LNCAP (cell line): Measurements from ENCODE around the gene MARK4.

Source experiments
- TF ChIP-seq, protein P1 (sequence below): fragments of 450-650 bp; IDR thresholded peaks from 2 replicates; pipeline ENCODE4 v1.5.1; 2017; ENCODE audit warnings: mild to moderate bottlenecking

MARK4 gene

DNA sequence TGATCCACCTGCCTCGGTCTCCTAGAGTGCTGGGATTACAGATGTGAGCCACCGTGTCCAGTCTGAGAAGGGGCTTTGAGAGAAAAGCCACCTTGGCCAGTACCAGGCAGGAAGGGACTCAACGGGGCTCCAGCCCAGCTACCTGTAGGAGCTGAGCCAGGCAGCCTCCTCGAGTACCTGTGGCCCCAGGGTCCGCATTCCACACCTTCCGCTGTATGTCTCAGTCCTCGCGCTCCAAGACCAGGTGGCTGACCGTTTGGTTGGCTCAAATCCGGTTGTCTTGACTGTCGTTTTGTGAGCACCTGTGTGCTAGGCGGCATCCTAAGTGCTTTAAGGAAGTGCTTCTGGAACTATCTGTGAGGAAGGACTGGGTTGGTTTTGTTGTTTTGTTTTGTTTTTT is 16.2 kb downstream of the MARK4 start:
- TF ChIP-seq, protein P1, sequence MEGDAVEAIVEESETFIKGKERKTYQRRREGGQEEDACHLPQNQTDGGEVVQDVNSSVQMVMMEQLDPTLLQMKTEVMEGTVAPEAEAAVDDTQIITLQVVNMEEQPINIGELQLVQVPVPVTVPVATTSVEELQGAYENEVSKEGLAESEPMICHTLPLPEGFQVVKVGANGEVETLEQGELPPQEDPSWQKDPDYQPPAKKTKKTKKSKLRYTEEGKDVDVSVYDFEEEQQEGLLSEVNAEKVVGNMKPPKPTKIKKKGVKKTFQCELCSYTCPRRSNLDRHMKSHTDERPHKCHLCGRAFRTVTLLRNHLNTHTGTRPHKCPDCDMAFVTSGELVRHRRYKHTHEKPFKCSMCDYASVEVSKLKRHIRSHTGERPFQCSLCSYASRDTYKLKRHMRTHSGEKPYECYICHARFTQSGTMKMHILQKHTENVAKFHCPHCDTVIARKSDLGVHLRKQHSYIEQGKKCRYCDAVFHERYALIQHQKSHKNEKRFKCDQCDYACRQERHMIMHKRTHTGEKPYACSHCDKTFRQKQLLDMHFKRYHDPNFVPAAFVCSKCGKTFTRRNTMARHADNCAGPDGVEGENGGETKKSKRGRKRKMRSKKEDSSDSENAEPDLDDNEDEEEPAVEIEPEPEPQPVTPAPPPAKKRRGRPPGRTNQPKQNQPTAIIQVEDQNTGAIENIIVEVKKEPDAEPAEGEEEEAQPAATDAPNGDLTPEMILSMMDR = no peak

- TF ChIP-seq, protein P1 = no peak
Measured at GRCh38 chr19:45271098-45271734, 20.1 kb downstream of the MARK4 start.

DNA sequence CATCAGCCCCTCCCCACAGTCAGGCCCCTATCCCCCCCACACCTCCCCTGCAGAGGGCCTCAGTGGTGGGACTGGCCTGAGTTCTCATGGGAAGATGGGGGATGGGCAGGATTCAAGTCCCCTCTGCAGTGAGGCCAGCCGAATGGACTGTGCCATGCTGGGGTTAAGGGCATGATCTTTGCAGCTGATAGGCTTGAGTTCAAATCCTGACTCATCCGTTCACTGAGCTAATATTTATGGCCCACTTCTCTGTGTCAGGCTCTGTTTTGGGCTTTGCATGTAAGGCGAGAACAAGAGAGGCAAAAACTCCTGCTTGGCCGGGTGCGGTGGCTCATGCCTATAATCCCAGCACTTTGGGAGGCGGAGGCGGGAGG is 20.7 kb downstream of the MARK4 start:
- TF ChIP-seq, protein P1 = no peak

GRCh38 chr19:45273521-45273855 is 22.4 kb downstream of the MARK4 start:
- TF ChIP-seq, protein P1 = no peak

DNA sequence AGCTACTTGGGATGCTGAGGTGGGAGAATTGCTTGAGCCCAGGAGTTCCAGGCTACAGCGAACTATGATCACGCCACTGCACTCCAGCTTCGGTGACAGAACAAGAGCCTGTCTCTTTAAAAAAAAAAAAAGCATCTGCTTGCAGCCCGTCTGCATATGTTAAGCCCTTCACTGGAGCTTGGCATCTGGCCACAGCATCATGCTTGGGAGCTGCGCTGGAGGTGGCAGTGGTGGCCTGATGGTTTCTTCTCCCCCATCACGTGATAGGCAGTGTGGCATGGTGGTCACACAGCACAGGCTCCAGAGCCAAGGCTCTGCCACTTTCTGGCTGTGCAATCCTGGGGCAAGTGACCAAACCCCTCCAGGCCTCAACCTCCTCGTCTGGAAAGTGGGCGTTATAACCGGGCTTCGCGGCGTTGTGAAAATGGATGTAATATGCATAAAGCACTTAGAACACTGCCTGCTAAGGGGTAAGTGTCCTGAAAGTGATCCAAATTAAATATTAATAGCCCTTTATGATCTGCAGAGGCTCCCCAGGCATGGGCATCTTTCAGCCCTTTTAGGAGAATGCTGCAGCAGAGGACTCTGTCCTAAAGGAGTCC is 24.4 kb downstream of the MARK4 start:
- TF ChIP-seq, protein P1 = no peak

- TF ChIP-seq, protein P1 = no peak
Measured at GRCh38 chr19:45276284-45276687, 25.2 kb downstream of the MARK4 start.

GRCh38 chr19:45278087-45278486 is 27.0 kb downstream of the MARK4 start:
- TF ChIP-seq, protein P1 = no peak
